Sigmoid colon (tissue), 7 donors: ENCODE data around the gene TMEM145. TPM values are rescaled to one million over a fixed set of nuclear protein-coding genes. Genes with fewer than 3 reads are reported as not detected.
A peak's percentile ranks its signal among the peaks of the same experiment; 100 is the strongest.

Source experiments
- DNase-seq: peaks from one replicate; pipeline ENCODE4 v3.0.0-alpha.2; 2019
- H3K27ac ChIP-seq, 4 donors: fragments of 200-600 bp; sonication (generic); one replicate each; pipeline ENCODE4 v1.5.1; 2016 to 2019; ENCODE audit warnings: mild to moderate bottlenecking in 1 of 4
- H3K27me3 ChIP-seq, 3 donors: fragments of 200-600 bp; sonication (generic); one replicate each; pipeline ENCODE4 v1.5.1; 2019; ENCODE audit warnings: mild to moderate bottlenecking in 1 of 3
- H3K36me3 ChIP-seq, 4 donors: fragments of 200-600 bp; sonication (generic); one replicate each; pipeline ENCODE4 v1.5.1; 2016 to 2019
- H3K4me1 ChIP-seq, 4 donors: fragments of 200-600 bp; sonication (generic); one replicate each; pipeline ENCODE4 v1.5.1; 2017 to 2019
- H3K4me3 ChIP-seq, 4 donors: fragments of 200-600 bp; sonication (generic); one replicate each; pipeline ENCODE4 v1.5.1; 2017 to 2019; ENCODE audit warnings: mild to moderate bottlenecking in 2 of 4, moderate library complexity in 1 of 4
- H3K9me3 ChIP-seq, 4 donors: fragments of 200-600 bp in 3 of 4; sonication (generic) in 3 of 4; one replicate each; pipeline versions ENCODE4 v1.5.1 to v1.6.1; 2013 to 2019
- EP300 ChIP-seq, 4 donors: sonication (generic); formaldehyde crosslinking; IDR thresholded peaks; one replicate each; pipeline ENCODE4 v1.6.1; 2017; ENCODE audit warnings: antibody characterized with exemption in 4 of 4
- POLR2A ChIP-seq, 2 donors: fragments of 450-650 bp; IDR thresholded peaks; one replicate each; pipeline ENCODE4 v1.6.1; 2016; ENCODE audit warnings: antibody characterized with exemption in 2 of 2, mild to moderate bottlenecking in 2 of 2, moderate library complexity in 2 of 2
- POLR2AphosphoS5 ChIP-seq, 4 donors: sonication (generic); formaldehyde crosslinking; IDR thresholded peaks; one replicate each; pipeline ENCODE4 v1.6.1; 2017; ENCODE audit warnings: antibody characterized with exemption in 4 of 4
- WGBS, 2 donors: extraction: QIAGEN DNeasy Blood & Tissue Kit; methylation state at CpG; one replicate each; pipeline ENCODE4 v1.1.7; 2013; 5-methylcytosine and 5-hydroxymethylcytosine counted together
- intact Hi-C: fragments of 100-400 bp; cut with DNase I; formaldehyde crosslinking; loops from one replicate; pipeline ENCODE4 v1.15.1; 2023
- polyA plus RNA-seq, 3 donors: library from polyadenylated mRNA; stranded (reverse); fragments of 200-250 nt; gene quantifications; one replicate each; pipeline ENCODE4 v1.2.3, GENCODE V29; 2013
- total RNA-seq, 4 donors: library from RNA; depleted of rRNA; stranded (reverse); fragments of >200 nt; gene quantifications; one replicate each; pipeline ENCODE4 v1.1.0, GENCODE V29; 2016
- TF ChIP-seq, protein P1 (sequence below), 4 experiments: fragments of 450-650 bp in 3 of 4; fragments of 200-600 bp in 1 of 4; IDR thresholded peaks; one replicate each; pipeline ENCODE4 v1.5.1; 2016 to 2019; ENCODE audit warnings: antibody characterized with exemption in 4 of 4, mild to moderate bottlenecking in 3 of 4, moderate library complexity in 2 of 4
- donor health status: healthy with polysubstance abuse.
- donor health status: Bipolar disorder and iron deficiency.
- donor health status: healthy.

TMEM145 gene
- total and polyA plus RNA-seq, 7 donors = 0.54 to 4.4 (median 0.65) TPM; not detected in 3

DNA sequence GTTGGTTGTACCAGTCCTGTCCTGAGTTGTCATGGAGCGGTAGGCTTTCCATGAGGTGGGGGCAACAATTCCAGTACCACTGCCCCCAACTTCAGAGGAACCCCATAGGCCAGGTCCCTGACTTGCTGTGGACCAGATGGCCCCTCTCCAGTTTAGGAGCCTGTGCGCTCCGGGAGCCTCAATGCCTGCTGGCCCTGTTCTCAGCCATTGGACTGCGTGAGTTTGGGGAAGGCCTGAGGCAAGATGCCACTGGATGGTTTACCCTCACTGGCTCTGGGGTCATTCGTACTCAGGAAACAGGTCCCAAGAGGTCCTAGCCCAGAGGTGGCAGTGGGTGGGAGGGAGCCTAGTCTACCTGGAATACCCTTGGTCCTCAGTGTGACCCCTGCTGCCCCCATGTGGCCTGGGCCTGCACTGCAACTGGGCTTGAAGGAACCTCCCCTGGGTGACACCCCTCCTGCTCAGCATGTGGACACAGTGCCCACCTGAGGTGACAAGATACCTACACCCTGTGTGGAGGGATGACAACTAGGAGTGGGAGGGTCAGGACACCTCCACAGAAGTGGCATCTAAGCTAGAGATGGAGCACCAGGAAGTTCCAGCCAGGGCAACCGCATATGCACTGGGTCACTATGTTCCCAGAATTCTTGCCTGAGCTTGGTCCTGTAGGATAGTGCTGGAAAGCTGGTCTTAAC lies 17.1 kb upstream of the TMEM145 start:
- WGBS, 2 donors = 80 to 81% methylated on average over 6 of the region's 6 CpGs
- no peak overlapping the region for H3K4me3 ChIP-seq
- H3K4me1 ChIP-seq = peaks cover 0 to 3% (median 0%) of the 10 kb centered on the region in 4 donors
- no peak overlapping the region for H3K27ac ChIP-seq
- intact Hi-C loops = loop anchor here (2.0 to 10.0 kb wide), 2 partner anchors 49 to 161 kb away; partner anchors contain the start of gene POU2F2
- TF ChIP-seq EP300 (IDR thresholded peaks at IDR 0.05) (no peak), POLR2A (IDR thresholded peaks at IDR 0.05) (no peak), POLR2AphosphoS5 (IDR thresholded peaks at IDR 0.05) (peak in 3 of 4 donors; percentile 20 to 35 (median 24))
- TF ChIP-seq, protein P1, sequence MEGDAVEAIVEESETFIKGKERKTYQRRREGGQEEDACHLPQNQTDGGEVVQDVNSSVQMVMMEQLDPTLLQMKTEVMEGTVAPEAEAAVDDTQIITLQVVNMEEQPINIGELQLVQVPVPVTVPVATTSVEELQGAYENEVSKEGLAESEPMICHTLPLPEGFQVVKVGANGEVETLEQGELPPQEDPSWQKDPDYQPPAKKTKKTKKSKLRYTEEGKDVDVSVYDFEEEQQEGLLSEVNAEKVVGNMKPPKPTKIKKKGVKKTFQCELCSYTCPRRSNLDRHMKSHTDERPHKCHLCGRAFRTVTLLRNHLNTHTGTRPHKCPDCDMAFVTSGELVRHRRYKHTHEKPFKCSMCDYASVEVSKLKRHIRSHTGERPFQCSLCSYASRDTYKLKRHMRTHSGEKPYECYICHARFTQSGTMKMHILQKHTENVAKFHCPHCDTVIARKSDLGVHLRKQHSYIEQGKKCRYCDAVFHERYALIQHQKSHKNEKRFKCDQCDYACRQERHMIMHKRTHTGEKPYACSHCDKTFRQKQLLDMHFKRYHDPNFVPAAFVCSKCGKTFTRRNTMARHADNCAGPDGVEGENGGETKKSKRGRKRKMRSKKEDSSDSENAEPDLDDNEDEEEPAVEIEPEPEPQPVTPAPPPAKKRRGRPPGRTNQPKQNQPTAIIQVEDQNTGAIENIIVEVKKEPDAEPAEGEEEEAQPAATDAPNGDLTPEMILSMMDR (IDR thresholded peaks at IDR 0.05) = peak; percentile 91 to 97 (median 94)
- H3K36me3 ChIP-seq = peaks cover 19 to 49% (median 34%) of the 10 kb centered on the region in 4 donors
- H3K27me3 ChIP-seq = no peaks in the 10 kb centered on the region
- no peaks in the 10 kb centered on the region for H3K9me3 ChIP-seq
- DNase-seq = peak; percentile 89

DNA sequence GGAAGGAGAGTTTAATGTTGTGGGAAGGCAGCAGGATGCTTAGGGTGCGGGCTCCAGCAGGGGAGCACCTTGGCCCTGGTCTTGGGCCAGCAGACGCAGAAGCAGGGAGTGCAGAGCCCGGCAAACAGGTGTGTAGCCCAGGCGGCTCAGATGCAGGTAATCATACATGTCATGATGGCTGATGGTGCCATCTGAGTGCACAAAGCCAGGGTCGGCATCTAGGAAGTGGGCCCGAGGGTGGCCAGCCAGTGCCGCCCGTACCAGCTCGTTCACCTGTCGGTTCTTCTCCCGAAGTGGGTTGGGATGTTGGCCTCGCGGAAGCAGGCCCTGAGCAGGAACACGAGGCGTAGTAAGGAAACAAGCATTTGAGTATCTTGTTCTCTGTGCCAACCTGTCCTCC lies 16.1 kb upstream of the TMEM145 start:
- Histone ChIP-seq H3K9me3 (no peaks in the 10 kb centered on the region), H3K27me3 (no peaks in the 10 kb centered on the region), H3K36me3 (peaks cover 19 to 38% (median 28%) of the 10 kb centered on the region in 4 donors), H3K4me1 (peaks cover 0 to 9% (median 6%) of the 10 kb centered on the region in 4 donors), H3K4me3 (no peak overlapping the region), H3K27ac (no peak overlapping the region)
- WGBS, 2 donors = 92 to 94% methylated on average over 15 of the region's 15 CpGs
- DNase-seq = no peak
- intact Hi-C loops = loop anchor here (2.0 to 10.0 kb wide), 2 partner anchors 50 to 162 kb away; partner anchors contain the start of gene POU2F2
- TF ChIP-seq POLR2AphosphoS5 (IDR thresholded peaks at IDR 0.05) = peak in 1 of 4 donors; percentile 15
- no peak for TF ChIP-seq EP300 (IDR thresholded peaks at IDR 0.05)
- TF ChIP-seq POLR2A (IDR thresholded peaks at IDR 0.05) = no peak
- TF ChIP-seq, protein P1 (IDR thresholded peaks at IDR 0.05) = no peak

DNA sequence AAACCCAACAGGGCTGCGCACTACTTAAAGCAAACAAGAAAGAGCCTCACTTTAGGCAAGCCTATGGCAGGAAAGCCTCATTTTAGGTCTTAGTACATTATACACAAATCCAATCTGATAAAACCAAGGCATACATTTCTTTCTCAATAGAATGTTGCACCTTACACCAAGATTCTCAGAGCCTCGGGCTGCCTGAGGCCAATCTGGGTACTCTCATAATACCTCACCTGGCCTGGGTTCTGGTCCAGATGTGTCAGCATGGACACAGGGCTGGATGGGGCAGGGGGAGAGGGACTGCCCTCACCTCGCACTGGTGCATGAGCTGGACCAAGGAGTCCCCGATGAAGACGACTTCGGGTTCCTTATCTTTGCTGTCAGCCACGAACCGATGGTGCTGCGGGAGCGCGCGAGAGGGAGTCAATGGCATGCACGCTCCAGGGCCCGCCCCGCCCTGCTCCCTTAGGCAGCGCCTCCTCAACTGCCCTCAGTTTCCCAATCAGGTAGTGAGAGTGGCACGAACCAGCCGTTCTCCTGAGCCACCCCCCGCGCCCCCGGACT lies 11.4 kb upstream of the TMEM145 start, which contains the start of gene PRR19:
PRR19 (plus strand) TSS at position 487 of the 558 bp plus-strand sequence. CDS start 7,453 bp downstream, outside the sequence.
- H3K4me1 ChIP-seq = peaks cover 0 to 23% (median 11%) of the 10 kb centered on the region in 4 donors
- H3K4me3 ChIP-seq = peak within 1 kb of the TSS; percentile 46 to 60 (median 52)
- intact Hi-C loops = no loop called here
- H3K9me3 ChIP-seq = no peaks in the 10 kb centered on the region
- H3K36me3 ChIP-seq = peaks cover 0 to 4% (median 0%) of the 10 kb centered on the region in 4 donors
- TF ChIP-seq, protein P1 (IDR thresholded peaks at IDR 0.05) = no peak
- no peak for TF ChIP-seq POLR2AphosphoS5 (IDR thresholded peaks at IDR 0.05)
- no peak for DNase-seq
- 3 to 5% methylated on average over 21 of the region's 21 CpGs for WGBS, 2 donors
- H3K27ac ChIP-seq = peak within 1 kb of the TSS; percentile 56 to 72 (median 62)
- no peaks in the 10 kb centered on the region for H3K27me3 ChIP-seq

DNA sequence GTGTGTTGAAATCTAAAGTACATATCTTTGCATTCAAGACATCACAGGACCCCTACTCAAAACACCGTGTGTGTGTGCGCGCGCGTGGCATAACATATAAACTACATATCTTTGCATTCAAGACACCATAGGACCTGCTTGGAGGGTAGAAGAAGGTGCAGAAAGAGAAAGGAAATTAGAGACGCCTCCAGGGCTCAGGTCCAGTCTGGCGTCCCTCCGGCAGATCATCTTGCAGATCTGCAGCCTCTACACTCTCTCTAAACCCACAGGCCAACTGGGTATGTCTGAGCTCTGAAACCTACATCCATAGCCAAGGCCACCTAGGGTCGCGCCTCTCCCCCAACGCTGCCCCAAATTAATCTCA lies 10.0 kb upstream of the TMEM145 start:
- DNase-seq = no peak
- Histone ChIP-seq H3K27ac (no peak overlapping the region), H3K27me3 (no peaks in the 10 kb centered on the region), H3K4me1 (peaks cover 0 to 23% (median 11%) of the 10 kb centered on the region in 4 donors), H3K9me3 (no peaks in the 10 kb centered on the region), H3K4me3 (peak overlapping the region in 3 of 4 donors; percentile 52 to 60 (median 53)), H3K36me3 (no peaks in the 10 kb centered on the region)
- 74 to 88% methylated on average over 11 of the region's 11 CpGs for WGBS, 2 donors
- TF ChIP-seq, protein P1 (IDR thresholded peaks at IDR 0.05) = no peak
- no peak for TF ChIP-seq POLR2A (IDR thresholded peaks at IDR 0.05)
- no peak for TF ChIP-seq EP300 (IDR thresholded peaks at IDR 0.05)
- TF ChIP-seq POLR2AphosphoS5 (IDR thresholded peaks at IDR 0.05) = no peak
- intact Hi-C loops = no loop called here
